ENCODE measurements around the gene ACAP2.
"Not testable (repeated sequence)": the region's sequence is repeated elsewhere in the genome, so short reads cannot be mapped to it uniquely, and the experiment has no call there.

ACAP2 gene

DNA sequence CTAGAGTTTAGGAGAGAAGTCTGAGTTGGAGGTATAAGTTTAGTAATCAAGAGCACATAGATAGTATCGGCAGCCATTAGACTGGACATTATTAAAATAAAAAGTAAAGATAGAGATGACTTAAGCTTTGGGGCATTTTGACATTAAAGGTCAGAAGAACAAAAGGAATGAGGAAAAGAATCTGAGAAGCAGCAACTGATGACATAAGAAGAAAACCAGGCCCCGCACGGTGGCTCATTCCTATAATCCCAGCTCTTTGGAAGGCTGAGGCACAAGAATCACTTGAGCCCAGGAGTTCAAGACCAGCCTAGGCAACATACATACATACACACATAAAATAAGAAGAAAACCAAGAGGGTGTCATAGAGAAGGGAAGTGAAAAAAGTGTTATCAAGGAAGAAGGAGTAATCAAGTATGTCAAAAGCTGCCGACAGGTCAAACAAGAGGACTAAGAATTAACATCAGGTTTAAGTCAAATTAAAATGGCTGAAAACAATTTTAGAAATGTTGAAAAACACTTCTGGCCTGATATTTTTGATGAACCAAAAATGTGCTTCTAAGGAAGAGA, 38.9 kb downstream of the ACAP2 start:
- Histone ChIP-seq H3K4me1 (no peaks in the 10 kb centered on the region), H3K36me3 (ENCODE audit: control insufficient read depth, insufficient read depth, low read length) (no peaks in the 10 kb centered on the region), H3K27me3 (ENCODE audit: control insufficient read depth, insufficient read depth, low read length) (no peaks in the 10 kb centered on the region), H3K4me3 (ENCODE audit: low read depth, low read length) (no peak overlapping the region), H2AFZ (no peak overlapping the region), H3K27ac (no peak overlapping the region), H3K79me2 (peaks cover 38% of the 10 kb centered on the region), H3K9me3 (ENCODE audit: control insufficient read depth, low read length) (no peaks in the 10 kb centered on the region), H3K9ac (no peak overlapping the region), H3K4me2 (ENCODE audit: low read length) (no peak overlapping the region)
- TF ChIP-seq, protein P1, sequence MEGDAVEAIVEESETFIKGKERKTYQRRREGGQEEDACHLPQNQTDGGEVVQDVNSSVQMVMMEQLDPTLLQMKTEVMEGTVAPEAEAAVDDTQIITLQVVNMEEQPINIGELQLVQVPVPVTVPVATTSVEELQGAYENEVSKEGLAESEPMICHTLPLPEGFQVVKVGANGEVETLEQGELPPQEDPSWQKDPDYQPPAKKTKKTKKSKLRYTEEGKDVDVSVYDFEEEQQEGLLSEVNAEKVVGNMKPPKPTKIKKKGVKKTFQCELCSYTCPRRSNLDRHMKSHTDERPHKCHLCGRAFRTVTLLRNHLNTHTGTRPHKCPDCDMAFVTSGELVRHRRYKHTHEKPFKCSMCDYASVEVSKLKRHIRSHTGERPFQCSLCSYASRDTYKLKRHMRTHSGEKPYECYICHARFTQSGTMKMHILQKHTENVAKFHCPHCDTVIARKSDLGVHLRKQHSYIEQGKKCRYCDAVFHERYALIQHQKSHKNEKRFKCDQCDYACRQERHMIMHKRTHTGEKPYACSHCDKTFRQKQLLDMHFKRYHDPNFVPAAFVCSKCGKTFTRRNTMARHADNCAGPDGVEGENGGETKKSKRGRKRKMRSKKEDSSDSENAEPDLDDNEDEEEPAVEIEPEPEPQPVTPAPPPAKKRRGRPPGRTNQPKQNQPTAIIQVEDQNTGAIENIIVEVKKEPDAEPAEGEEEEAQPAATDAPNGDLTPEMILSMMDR (IDR thresholded peaks at IDR 0.05), result no peak

DNA sequence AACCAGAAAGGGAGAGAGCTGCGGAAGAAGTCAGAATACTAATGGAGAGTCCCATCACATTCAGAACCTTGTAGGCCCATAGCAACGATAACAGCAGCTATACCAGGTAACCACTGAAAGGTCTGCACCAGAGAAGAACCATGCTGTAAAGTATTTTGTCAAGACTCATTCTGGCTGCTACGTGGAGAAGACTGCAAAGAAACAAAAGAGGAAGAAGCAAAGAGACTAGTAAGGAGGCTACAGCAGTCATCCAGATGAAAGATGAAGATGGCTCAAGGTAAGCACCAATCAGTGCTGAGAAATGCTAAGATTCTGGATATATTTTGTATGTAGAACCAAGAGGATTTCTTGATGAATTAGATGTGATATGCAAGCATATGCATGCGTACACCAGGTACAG, 39.6 kb downstream of the ACAP2 start:
- Histone ChIP-seq H3K36me3 (ENCODE audit: control insufficient read depth, insufficient read depth, low read length) (no peaks in the 10 kb centered on the region), H3K4me1 (no peaks in the 10 kb centered on the region), H3K79me2 (peaks cover 38% of the 10 kb centered on the region), H3K9me3 (ENCODE audit: control insufficient read depth, low read length) (no peaks in the 10 kb centered on the region), H3K27me3 (ENCODE audit: control insufficient read depth, insufficient read depth, low read length) (no peaks in the 10 kb centered on the region), H2AFZ (no peak overlapping the region), H3K9ac (no peak overlapping the region), H3K4me2 (ENCODE audit: low read length) (no peak overlapping the region), H3K4me3 (ENCODE audit: low read depth, low read length) (no peak overlapping the region), H3K27ac (no peak overlapping the region)
- TF ChIP-seq, protein P1 (IDR thresholded peaks at IDR 0.05), result no peak

DNA sequence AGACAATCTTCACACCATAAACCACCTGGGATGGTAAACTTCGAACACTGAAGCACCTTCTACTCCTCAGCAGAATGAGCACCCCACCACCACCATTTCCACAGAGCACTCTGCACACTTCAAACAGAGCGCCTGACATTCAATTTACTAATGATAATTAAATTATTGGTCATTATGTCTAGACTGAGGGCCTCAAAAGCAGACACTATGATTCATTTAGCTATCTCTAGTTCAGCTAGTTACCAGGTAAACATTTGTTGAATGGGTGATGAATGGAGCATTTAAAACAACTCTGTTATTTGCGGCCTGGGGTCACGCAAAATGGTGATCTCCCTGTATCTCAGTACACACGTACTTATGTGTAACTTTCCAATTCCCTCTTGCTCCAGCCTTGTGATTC, 40.9 kb downstream of the ACAP2 start:
- H3K4me2 ChIP-seq (ENCODE audit: low read length), result no peak overlapping the region
- peaks cover 32% of the 10 kb centered on the region for H3K79me2 ChIP-seq
- no peaks in the 10 kb centered on the region for H3K4me1 ChIP-seq
- H3K27me3 ChIP-seq (ENCODE audit: control insufficient read depth, insufficient read depth, low read length), result no peaks in the 10 kb centered on the region
- H3K9me3 ChIP-seq (ENCODE audit: control insufficient read depth, low read length), result no peaks in the 10 kb centered on the region
- TF ChIP-seq, protein P1 (IDR thresholded peaks at IDR 0.05), result no peak
- no peak overlapping the region for H3K4me3 ChIP-seq (ENCODE audit: low read depth, low read length)
- H3K27ac ChIP-seq, result no peak overlapping the region
- H2AFZ ChIP-seq, result no peak overlapping the region
- no peak overlapping the region for H3K9ac ChIP-seq
- no peaks in the 10 kb centered on the region for H3K36me3 ChIP-seq (ENCODE audit: control insufficient read depth, insufficient read depth, low read length)

DNA sequence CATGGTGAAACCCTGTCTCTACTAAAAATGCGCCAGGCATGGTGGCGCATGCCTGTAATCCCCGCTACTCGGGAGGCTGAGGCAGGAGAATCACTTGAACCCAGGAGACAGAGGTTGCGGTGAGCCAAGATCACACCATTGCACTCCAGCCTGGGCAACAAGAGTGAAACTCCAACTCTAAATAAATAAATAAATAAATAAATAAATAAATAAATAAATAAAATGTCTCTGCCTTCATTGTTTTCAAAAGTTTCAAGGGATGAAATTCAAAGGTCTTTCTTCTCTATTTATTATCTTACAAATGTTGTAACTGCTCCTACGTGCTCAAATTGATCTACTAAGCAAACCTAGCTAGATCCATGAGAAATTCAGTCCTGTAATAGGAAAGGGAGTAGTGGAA, 44.4 kb downstream of the ACAP2 start:
- peaks cover 23% of the 10 kb centered on the region for H3K79me2 ChIP-seq
- not testable (repeated sequence) for H3K9ac ChIP-seq; H3K4me3 ChIP-seq (ENCODE audit: low read depth, low read length); H3K4me2 ChIP-seq (ENCODE audit: low read length); H3K27me3 ChIP-seq (ENCODE audit: control insufficient read depth, insufficient read depth, low read length); H3K36me3 ChIP-seq (ENCODE audit: control insufficient read depth, insufficient read depth, low read length); H3K4me1 ChIP-seq; H2AFZ ChIP-seq; H3K9me3 ChIP-seq (ENCODE audit: control insufficient read depth, low read length); H3K27ac ChIP-seq

DNA sequence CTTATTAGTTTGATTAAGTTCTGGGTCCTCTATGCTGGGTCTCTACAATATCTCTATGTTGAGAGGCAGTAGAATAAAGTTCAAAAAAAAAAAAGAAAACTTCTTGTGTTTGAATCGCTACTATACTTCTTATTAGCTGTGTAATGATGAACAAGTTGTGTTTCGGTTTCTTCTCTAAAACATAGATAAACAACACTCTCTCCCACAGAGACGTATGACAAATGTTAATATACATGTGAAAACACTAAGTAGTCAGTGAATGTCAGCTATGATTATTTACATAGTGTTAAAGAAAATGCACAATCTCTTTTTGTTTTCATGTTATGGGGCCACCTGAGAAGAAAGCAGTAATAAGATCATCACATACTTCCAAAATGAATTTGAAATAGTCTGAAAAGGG, 45.3 kb downstream of the ACAP2 start:
- H3K4me2 ChIP-seq (ENCODE audit: low read length), result no peak overlapping the region
- no peak overlapping the region for H3K4me3 ChIP-seq (ENCODE audit: low read depth, low read length)
- H3K36me3 ChIP-seq (ENCODE audit: control insufficient read depth, insufficient read depth, low read length), result no peaks in the 10 kb centered on the region
- no peak overlapping the region for H2AFZ ChIP-seq
- H3K4me1 ChIP-seq, result no peaks in the 10 kb centered on the region
- TF ChIP-seq, protein P1 (IDR thresholded peaks at IDR 0.05), result no peak
- H3K79me2 ChIP-seq, result peaks cover 16% of the 10 kb centered on the region
- H3K9ac ChIP-seq, result no peak overlapping the region
- no peak overlapping the region for H3K27ac ChIP-seq
- no peaks in the 10 kb centered on the region for H3K9me3 ChIP-seq (ENCODE audit: control insufficient read depth, low read length)
- H3K27me3 ChIP-seq (ENCODE audit: control insufficient read depth, insufficient read depth, low read length), result no peaks in the 10 kb centered on the region
